GM19438 (cell line): Measurements from ENCODE around the gene IFNB1.
A peak's percentile ranks its signal among the peaks of the same experiment; 100 is the strongest.

Experiments
- ATAC-seq: cut with Tn5 transposase; IDR thresholded peaks from one replicate; pipeline ENCODE4 v1.9.1; 2021; ENCODE audit warnings: low read depth; ENCODE audit not compliant: unreplicated experiment

IFNB1 gene

DNA sequence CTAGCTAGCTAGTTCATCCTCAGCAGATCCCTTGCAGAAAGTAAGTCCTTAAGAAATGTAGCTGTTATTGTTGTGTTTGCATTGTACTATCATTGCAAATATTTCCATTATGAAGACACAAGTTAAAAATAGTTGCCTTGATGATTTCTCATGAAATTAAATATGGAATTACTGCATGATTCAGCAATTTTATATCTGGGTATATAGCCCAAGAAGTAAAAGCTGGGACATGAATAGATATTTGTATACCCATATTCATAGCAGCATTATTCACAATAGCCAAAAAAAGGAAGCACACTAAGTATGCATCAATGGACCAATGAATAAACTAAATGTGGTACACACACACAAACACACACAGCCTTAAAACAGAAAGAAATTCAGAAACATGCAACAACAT lies 6.8 kb downstream of the IFNB1 start:
- ATAC-seq = no peak

DNA sequence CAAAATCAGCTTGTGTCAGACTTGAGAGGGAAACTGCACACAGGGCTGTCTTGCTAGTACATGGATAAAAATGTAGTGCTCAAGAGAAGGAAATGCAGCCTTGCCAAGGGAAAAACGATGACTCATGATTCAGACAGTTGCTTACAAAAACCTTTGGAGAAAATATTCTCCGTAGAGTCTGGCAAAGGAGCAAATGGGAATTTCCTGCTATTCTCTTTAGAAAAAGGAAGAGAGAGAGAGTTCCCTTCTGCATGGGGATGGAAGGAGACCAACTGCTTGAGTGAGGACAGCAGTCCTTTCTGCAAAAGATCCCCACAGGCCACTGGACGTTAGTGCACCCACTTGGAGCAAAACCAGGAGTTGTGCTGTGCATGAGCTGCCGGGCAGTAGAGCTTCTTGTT lies 7.6 kb downstream of the IFNB1 start:
- no peak for ATAC-seq

DNA sequence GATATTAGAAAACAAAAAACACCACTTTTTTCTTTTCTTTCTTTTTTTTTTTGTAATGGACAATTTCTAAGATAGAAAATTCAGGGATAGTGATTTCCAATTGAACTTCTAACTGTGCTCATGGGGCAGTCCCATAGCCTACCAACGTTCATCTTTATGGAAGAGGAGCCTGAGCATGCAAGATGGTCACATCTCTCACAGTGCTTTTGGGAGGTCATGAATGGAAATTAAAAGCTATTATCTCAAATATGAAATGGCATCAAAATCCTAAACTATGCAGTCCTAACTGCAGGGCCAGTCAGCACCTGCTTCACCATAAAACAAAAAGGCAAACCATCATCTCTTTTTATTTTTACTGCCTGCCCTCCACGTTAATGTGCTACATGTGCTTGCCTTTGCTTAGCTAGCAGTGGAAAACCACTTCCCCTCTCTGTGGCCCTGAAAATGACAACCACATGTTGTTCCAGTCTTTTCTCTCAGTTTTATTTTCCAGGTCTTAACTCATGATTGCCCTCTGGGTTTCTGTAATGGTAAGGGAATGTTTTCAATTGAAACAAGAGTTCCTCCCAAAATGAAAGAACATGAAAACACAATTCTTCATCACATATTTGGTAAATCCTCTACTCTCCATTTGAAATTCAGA lies 16.7 kb downstream of the IFNB1 start:
- peak; percentile 77 for ATAC-seq

DNA sequence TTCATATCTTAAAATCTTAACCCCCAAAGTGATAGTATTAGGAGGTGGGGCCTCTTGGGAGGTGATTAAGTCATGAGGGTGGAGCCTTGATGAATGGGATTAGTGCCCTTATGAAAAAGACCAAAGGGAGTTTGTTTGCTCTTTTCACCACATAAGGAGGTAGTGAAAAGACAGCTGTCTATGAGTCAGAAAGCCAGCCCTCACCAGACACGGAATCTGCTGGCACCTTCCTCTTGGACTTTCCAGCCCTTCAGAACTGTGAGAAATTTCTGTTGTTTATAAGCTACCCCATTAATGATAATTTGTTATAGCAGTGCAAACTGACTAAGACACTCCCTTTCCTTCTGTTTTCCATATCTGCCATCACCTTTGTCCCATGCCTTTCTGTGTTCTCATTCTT lies 20.8 kb downstream of the IFNB1 start:
- no peak for ATAC-seq

DNA sequence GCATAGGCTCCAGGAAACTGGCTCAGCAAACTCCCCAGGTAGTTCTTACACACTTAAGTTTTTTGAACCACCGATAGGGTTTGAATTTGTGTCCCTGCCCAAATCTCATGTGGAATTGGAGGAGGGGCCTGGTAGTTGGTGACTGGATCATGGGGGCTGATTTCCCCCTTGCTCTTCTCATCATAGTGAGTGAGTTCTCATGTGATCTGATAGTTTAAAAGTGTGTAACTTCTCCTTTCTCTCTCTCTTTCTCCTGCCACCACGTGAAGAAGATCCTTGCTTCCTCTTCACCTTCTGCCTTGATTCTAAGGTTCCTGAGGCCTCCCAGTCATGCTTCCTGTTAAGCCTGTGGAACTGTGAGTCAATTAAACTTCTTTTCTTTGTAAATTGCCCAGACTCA lies 23.9 kb downstream of the IFNB1 start:
- no peak for ATAC-seq

DNA sequence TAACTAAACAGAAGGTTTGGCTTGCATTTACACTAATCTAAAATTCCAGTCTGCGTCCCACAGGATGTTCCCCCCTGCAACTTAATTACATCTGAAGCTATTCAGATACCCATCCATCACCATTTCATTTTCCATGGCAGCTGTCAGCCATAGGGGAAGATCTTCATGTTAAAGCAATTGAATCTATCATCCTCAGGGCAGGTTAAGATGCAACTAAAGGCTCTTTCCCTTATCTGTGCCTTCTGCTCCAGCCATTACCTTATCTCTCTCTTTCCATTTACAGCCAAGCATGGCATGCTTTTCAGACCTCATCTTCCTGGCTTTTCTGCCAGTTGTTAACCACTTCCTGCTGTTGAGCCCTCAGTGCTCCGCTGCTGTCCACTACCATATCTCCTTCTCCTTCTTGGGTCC lies 30.5 kb downstream of the IFNB1 start:
- no peak for ATAC-seq

DNA sequence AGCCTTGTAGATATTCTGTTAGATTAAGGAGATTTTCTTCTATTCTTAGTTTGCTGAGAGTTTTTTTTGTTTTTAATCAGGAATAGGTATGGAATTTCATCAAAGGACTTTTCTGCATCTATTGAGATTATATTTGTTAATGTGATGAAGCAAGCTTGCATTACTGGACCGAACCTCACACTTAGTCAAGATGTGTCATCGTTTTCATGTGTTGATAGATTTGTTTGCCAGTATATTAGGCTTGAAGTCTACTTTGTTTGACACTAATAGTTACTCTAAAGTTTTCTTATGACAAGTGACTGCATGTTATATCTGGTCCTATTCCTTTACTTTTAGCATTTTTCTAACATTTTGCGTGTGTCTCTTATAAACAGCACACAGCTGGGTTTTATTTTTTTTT lies 33.9 kb downstream of the IFNB1 start:
- ATAC-seq = no peak

DNA sequence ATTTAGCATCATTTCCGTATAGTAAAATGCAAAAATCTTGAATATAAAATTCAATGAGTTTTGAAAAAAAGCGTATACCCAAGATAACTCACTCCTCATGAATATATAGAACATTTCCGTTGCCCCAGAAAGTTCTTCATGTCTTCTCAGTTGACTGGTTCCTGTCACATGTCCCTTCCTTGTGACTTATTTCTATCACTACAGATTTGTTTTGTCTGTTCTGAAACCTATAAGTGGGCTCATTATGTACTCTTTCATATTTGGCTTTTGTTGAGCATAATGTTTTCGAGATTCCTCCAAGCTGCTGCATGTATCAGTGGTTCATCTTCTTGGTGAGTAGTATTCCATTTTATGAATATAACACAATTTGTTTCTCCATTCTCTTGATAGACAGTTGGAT lies 35.3 kb downstream of the IFNB1 start:
- no peak for ATAC-seq

DNA sequence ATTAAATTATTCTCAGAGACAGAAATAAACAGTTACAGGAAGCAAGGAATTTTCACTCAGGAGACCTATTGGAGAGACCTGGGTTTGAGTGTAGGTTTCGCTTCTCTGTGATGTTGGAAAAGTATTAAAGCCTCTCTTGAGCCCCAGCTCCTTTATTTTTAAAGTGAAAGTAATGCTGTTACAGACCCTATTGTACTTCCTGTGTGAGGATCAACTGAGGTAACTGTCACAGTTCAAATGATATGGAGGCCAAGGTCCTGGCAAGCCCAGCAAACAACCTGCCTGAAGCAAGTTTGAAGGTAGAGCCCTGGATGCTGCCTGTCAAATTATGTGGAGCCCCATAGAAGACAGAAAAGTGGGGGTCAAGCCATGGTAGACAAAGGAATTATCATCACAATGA lies 38.4 kb downstream of the IFNB1 start:
- ATAC-seq = no peak

DNA sequence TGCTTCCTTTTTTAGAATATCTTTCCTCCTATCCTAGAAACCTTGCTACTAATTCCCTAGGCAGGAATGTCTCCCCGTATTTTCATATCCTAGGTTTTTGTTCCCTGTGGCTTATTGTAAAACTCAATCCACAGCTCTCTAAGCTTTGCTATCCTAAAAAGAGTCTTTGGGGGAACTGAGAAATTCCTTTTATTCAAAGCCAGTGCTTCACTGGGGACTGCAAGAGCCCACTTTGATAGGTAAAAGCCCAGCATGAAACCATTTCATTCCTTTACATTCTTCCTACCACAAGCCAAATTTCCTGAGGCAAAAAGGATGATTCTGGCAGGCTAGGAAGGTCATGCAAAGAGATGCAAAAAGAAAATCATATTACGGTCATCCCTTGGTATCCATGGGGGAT lies 40.5 kb downstream of the IFNB1 start:
- no peak for ATAC-seq

DNA sequence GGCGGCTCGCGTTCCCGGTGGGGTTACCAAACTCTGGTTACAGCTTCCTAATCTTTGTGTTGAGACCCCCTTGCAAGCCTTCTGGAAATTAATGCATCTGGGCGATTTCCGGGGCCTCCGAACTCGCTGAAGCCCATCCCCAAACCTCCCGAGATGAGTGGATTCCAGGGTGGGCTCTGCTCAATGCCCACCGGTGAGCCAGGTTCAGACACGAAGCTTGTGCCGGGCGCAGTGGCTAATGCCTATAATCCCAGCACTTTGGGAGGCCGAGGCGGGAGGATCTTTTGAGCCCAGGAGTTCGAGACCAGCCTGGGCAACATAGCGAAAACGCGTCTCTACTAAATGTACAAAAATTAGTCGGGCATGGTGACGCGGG lies 45.9 kb downstream of the IFNB1 start:
- ATAC-seq = no peak

DNA sequence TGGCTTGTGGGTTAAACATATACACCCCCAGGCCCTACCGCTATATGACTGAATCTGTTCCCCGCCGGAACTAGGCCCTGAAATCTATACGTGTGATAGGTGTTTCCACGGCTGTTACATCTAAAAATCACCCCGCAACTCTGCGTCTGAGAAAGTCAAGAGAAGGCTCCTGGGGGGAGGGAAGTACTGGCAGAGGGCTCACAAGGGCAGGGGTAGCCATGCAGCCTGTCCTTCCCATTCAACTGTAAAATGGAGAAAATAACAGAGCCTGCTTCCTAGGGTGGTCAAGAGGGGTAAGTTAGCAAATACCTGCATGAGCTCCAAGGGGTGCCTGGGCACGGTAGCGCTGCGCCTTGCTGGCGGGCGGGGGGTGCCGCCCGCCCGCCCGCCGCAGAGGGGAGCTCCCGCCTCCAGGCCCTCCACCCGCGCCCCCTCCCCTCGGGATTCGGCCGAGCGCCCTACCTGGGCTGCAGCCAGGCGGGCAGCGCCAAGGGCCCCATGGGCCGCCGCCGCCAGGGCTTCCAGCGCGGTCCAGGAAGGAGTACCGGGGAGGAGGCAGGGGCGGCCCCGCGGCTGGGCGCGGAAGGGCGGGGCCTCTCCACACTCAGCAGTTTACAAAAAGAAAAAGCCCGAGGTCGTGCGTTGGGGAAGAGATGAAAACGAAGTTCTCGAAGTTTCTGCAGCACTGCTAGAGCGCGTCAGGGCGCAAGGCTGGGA lies 46.5 kb downstream of the IFNB1 start, which contains the start of gene HACD4:
Gene HACD4, minus strand, starts transcription at position 550 of the 717 bp plus-strand sequence. Its CDS starts 50 bp downstream, at position 500.
- peak; percentile 74 for ATAC-seq

DNA sequence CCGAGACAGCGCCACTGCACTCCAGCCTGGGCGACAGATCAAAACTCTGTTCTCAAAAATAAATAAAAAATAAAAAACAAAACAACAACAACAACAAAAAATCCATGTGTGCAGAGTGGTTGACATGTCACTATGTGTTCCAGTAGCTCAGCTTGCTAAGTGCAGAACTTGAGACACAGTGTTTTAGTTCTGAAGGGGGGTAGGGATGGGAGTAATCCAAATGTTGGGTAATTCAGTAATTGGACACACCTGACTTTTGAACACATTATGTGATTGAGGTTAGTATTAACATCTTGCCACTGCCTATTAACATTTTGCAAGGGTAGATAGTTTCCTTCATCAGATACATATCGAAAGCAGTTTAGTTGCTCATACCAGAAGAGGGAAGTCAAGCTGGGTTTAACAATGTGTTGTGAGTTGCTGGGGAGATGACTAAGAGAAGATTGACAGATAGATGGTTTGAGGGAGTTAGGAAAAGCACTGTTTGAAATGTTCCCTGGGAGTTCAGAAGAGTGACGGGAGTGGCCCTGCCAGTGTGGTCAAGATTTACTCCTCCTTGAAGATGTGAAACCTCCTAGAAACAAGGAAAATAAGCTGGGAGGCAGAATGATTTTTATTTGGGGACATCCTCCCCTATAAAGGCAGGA lies 47.2 kb downstream of the IFNB1 start:
- peak; percentile 62 for ATAC-seq

DNA sequence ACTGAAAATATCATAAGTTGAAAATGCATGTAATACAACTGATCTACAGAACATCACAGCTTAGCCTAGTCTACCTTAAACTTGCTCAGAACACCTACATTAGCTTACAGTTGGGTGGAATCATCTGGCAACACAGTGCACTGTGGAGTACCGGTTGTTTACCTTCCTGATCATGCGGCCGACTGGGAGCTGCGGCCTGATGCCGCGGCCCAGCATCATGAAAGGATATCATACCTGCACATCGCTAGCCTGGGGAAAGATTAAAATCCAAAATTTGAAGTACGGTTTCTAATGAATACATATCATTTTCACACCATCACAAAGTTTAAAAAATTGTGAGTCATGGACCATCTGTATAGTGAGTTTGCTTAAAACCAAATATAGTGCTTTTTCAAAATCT lies 48.1 kb downstream of the IFNB1 start:
- ATAC-seq = no peak

DNA sequence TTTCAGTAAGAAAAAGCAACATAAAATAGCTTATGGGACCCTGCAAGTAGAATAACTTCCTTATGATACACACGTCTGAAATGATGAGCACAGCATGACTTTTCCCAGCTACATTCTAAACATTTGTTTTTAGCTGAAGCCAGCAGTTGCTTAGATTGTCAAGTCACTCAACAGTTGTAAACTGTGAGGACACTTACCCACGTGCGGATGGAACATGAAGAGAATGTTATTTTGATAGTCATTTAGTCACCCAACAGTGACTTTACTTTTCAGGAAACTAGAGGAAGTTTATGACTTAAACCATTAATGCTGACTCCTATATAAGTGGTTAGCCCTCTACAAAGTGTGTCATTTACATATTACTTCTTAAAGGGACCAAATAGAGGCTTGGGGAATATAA lies 49.3 kb downstream of the IFNB1 start:
- no peak for ATAC-seq

DNA sequence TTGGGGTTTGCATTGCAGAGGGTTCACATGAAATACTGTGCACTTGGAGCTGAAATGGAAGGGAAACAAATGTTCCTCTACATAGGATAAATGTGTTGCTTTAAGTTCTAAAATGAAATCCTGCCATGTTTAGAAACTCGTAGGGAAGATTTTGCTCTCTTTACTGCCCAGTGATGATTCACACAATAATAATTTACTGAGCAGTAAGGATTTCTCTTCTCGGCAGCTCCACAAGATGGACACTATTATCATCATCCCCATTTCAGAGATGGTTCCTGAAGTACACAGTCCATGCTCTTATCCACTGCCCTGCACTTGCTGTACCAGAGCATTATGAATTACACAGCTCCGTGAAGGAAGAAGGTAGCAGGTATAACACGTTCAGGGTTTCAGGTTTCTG lies 50.4 kb downstream of the IFNB1 start:
- no peak for ATAC-seq
